GM19025 (cell line): ENCODE measurements around the gene KYNU.
"Not testable (repeated sequence)": the region's sequence is repeated elsewhere in the genome, so short reads cannot be mapped to it uniquely, and the experiment has no call there.

Source experiments
- ATAC-seq: cut with Tn5 transposase; IDR thresholded peaks from one replicate; pipeline ENCODE4 v1.9.1; 2021; ENCODE audit warnings: mild to moderate bottlenecking, low read depth, moderate library complexity; ENCODE audit not compliant: unreplicated experiment

Gene KYNU

GRCh38 chr2:142993771-142994170, 116.3 kb downstream of the KYNU start:
- ATAC-seq = no peak

GRCh38 chr2:142994665-142995064, 117.2 kb downstream of the KYNU start:
- no peak for ATAC-seq

GRCh38 chr2:142997231-142997630, 119.8 kb downstream of the KYNU start:
- no peak for ATAC-seq

- no peak for ATAC-seq
Measured at GRCh38 chr2:143000599-143000998, 123.1 kb downstream of the KYNU start.

- ATAC-seq = no peak
Measured at GRCh38 chr2:143001501-143001900, 124.0 kb downstream of the KYNU start.

GRCh38 chr2:143015656-143016055, 138.2 kb downstream of the KYNU start:
- no peak for ATAC-seq

- no peak for ATAC-seq
Measured at GRCh38 chr2:143026411-143027054, 149.1 kb downstream of the KYNU start.

- no peak for ATAC-seq
Measured at GRCh38 chr2:143029141-143029540, 151.7 kb downstream of the KYNU start.

- ATAC-seq = no peak
Measured at GRCh38 chr2:143030127-143030526, 152.7 kb downstream of the KYNU start.

- peak; percentile 68 for ATAC-seq
Measured at GRCh38 chr2:143034292-143035074, 157.0 kb downstream of the KYNU start.

- no peak for ATAC-seq
Measured at GRCh38 chr2:143051465-143051864, 174.0 kb downstream of the KYNU start.

GRCh38 chr2:143053437-143053836, 176.0 kb downstream of the KYNU start:
- ATAC-seq = not testable (repeated sequence)

- no peak for ATAC-seq
Measured at GRCh38 chr2:143056550-143056949, 179.1 kb downstream of the KYNU start.

- no peak for ATAC-seq
Measured at GRCh38 chr2:143058851-143059250, 181.4 kb downstream of the KYNU start.

GRCh38 chr2:143063612-143064200, 186.2 kb downstream of the KYNU start:
- no peak for ATAC-seq

- ATAC-seq = no peak
Measured at GRCh38 chr2:143068094-143068493, 190.6 kb downstream of the KYNU start.

- ATAC-seq = no peak
Measured at GRCh38 chr2:143068509-143068908, 191.0 kb downstream of the KYNU start.

GRCh38 chr2:143070704-143071103, 193.2 kb downstream of the KYNU start:
- ATAC-seq = no peak

GRCh38 chr2:143071185-143071876, 193.9 kb downstream of the KYNU start:
- ATAC-seq = no peak

GRCh38 chr2:143074913-143075312, 197.4 kb downstream of the KYNU start:
- ATAC-seq = not testable (repeated sequence)

- ATAC-seq = no peak
Measured at GRCh38 chr2:143075711-143076110, 198.2 kb downstream of the KYNU start.
